DND-41 (cell line): ENCODE results near the gene COL9A3.

Experiments
- ATAC-seq: fragments of 200-7000 bp; cut with Tn5 transposase; 3 replicates; pipeline ENCODE4 v1.9.1; 2021; ENCODE audit warnings: low read depth; ENCODE audit not compliant: insufficient read depth
- DNase-seq: peaks from one replicate; pipeline ENCODE4 v3.0.0-alpha.2; 2020
- H2AFZ ChIP-seq: 2 replicates; pipeline ENCODE4 v1.6.0; 2012; ENCODE audit warnings: low read depth, low read length
- H3K27ac ChIP-seq: 2 replicates; pipeline ENCODE4 v1.5.1; 2012; ENCODE audit warnings: low read length, inconsistent platforms
- H3K27me3 ChIP-seq: fragments of 200-600 bp; sonication (generic); 2 replicates; pipeline ENCODE4 v1.6.0; 2012; ENCODE audit warnings: low read length, mild to moderate bottlenecking, inconsistent platforms; ENCODE audit not compliant: insufficient read depth, poor library complexity
- H3K36me3 ChIP-seq: 2 replicates; pipeline ENCODE4 v1.5.1; 2012; ENCODE audit warnings: low read length, inconsistent platforms; ENCODE audit not compliant: insufficient read depth
- H3K4me1 ChIP-seq: 2 replicates; pipeline ENCODE4 v1.5.1; 2012; ENCODE audit warnings: mild to moderate bottlenecking, low read length; ENCODE audit not compliant: insufficient read depth
- H3K4me2 ChIP-seq: 2 replicates; pipeline ENCODE4 v1.6.0; 2012; ENCODE audit warnings: mild to moderate bottlenecking, moderate library complexity, low read length, inconsistent platforms; ENCODE audit not compliant: insufficient read depth
- H3K4me3 ChIP-seq, 2 experiments: fragments of 200-600 bp in 1 of 2; shearing (Covaris generic) in 1 of 2; 2 replicates each; pipeline ENCODE4 v1.5.1; 2012 to 2016; ENCODE audit warnings: inconsistent platforms in 2 of 2, low read length in 2 of 2, mild to moderate bottlenecking in 2 of 2, low read depth in 1 of 2, moderate library complexity in 1 of 2
- H3K79me2 ChIP-seq: 2 replicates; pipeline ENCODE4 v1.6.0; 2012; ENCODE audit warnings: low read length, inconsistent platforms; ENCODE audit not compliant: insufficient read depth
- H3K9ac ChIP-seq: 2 replicates; pipeline ENCODE4 v1.6.0; 2012; ENCODE audit warnings: low read depth, mild to moderate bottlenecking, inconsistent platforms, low read length, moderate library complexity
- H3K9me3 ChIP-seq: 2 replicates; pipeline ENCODE4 v1.5.1; 2012; ENCODE audit warnings: low read length, moderate library complexity, mild to moderate bottlenecking, inconsistent platforms; ENCODE audit not compliant: insufficient read depth, severe bottlenecking
- H4K20me1 ChIP-seq: 2 replicates; pipeline ENCODE4 v1.6.0; 2012; ENCODE audit warnings: low read length; ENCODE audit not compliant: insufficient read depth
- EZH2 ChIP-seq: IDR thresholded peaks from 3 replicates; pipeline ENCODE4 v1.6.1; 2012; ENCODE audit warnings: borderline replicate concordance, low read depth, mild to moderate bottlenecking, moderate library complexity, low read length, inconsistent platforms; ENCODE audit not compliant: severe bottlenecking
- TF ChIP-seq, protein P1 (sequence below): IDR thresholded peaks from 2 replicates; pipeline ENCODE4 v1.5.1; 2012; ENCODE audit warnings: borderline replicate concordance, low read length, moderate library complexity, mild to moderate bottlenecking; ENCODE audit not compliant: poor library complexity, severe bottlenecking; ENCODE audit errors: extremely low read depth

COL9A3 gene

DNA sequence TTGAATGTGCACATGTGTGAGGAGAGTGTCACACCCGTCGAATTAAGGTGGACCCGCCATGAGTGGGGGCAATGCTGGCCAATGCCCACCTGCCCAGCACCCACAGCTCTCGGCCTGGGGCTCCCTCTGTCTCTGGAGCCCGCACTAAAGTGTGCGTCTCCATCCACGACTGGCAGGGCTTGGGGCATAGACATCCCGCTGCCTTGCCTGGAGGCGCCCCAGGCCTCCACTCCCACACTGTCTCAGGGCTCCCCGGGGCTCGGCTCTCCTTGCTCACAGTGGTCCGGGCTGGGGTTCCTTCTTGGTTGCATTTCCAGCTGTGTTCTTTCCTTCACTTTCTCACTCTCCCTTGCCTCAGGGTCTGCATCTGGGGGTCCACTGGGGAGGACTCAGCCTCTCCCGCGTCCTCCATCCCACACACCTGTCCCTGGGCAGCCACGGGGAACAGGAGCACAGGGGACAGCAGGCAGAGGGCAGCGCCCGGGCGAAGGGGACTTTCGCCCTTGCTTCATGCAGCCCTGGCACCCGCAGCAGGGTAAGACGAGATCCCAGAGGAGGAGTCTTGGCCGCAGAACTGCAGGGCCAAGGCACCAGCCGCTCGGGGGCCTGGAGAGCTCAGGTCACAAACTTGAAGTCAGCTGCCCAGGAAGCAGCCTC lies 40.7 kb upstream of the COL9A3 start:
- peak; percentile 4; the same call in 1 of the 3 replicates for ATAC-seq
- TF ChIP-seq EZH2 = no peak
- TF ChIP-seq, protein P1, sequence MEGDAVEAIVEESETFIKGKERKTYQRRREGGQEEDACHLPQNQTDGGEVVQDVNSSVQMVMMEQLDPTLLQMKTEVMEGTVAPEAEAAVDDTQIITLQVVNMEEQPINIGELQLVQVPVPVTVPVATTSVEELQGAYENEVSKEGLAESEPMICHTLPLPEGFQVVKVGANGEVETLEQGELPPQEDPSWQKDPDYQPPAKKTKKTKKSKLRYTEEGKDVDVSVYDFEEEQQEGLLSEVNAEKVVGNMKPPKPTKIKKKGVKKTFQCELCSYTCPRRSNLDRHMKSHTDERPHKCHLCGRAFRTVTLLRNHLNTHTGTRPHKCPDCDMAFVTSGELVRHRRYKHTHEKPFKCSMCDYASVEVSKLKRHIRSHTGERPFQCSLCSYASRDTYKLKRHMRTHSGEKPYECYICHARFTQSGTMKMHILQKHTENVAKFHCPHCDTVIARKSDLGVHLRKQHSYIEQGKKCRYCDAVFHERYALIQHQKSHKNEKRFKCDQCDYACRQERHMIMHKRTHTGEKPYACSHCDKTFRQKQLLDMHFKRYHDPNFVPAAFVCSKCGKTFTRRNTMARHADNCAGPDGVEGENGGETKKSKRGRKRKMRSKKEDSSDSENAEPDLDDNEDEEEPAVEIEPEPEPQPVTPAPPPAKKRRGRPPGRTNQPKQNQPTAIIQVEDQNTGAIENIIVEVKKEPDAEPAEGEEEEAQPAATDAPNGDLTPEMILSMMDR = no peak
- H3K4me2 ChIP-seq = peak overlapping the region; percentile 61
- H3K4me3 ChIP-seq = peak overlapping the region in 1 of 2 experiments; percentile 50; a peak in 2 of 4 replicates
- H3K9ac ChIP-seq = peak overlapping the region; percentile 48
- H4K20me1 ChIP-seq = no peaks in the 10 kb centered on the region
- H3K27me3 ChIP-seq = no peaks in the 10 kb centered on the region
- H3K79me2 ChIP-seq = no peaks in the 10 kb centered on the region
- no peak for DNase-seq
- H2AFZ ChIP-seq = peak overlapping the region; percentile 56; the same call in 1 of the 2 replicates
- no peaks in the 10 kb centered on the region for H3K36me3 ChIP-seq
- peak overlapping the region; percentile 88 for H3K27ac ChIP-seq
- no peaks in the 10 kb centered on the region for H3K9me3 ChIP-seq
- H3K4me1 ChIP-seq = peaks cover 26% of the 10 kb centered on the region

DNA sequence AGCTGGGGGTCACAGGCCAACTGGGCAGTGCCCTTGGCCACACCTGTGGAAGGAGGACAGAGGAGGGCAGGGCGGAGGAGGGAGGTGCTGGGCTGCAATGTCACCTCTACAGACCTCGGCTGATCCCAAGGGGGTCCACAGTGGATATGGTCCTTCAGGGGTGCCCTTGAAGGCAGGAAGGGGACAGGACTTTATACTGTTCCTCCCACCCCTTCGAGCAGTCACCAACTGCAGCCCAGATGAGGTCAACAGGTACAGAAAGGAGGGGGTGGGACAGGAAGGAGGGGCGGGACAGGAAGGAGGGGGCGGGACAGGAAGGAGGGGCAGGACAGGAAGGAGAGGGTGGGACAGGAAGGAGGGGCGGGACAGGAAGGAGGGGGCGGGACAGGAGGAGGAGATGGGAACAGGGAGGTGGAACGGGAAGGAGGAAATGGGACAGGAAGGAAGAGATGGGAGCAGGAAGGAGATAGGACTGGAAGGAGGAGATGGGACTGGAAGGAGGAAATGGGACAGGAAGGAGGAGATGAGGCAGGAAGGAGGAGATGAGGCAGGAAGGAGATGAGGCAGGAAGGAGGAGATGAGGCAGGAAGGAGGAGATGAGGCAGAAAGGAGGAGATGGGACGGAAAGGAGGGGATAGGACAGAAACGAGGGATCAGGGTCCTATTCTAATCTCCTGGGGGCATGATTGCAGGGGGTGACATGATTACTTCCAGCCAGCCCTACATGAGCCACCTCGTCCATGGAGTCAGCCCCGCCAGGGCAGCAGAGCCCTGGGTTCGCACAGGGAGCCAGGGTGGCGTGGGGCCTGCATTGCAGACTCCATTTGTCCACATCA lies 39.9 kb upstream of the COL9A3 start:
- H3K4me1 ChIP-seq = peaks cover 26% of the 10 kb centered on the region
- TF ChIP-seq EZH2 = no peak
- TF ChIP-seq, protein P1 = no peak
- DNase-seq = peak; percentile 89
- no peaks in the 10 kb centered on the region for H3K36me3 ChIP-seq
- H3K9me3 ChIP-seq = no peaks in the 10 kb centered on the region
- ATAC-seq = peak; percentile 88
- peak overlapping the region; percentile 88 for H3K27ac ChIP-seq
- H3K4me3 ChIP-seq = peak overlapping the region in 1 of 2 experiments; percentile 50; a peak in 2 of 4 replicates
- H3K9ac ChIP-seq = peak overlapping the region; percentile 48
- peak overlapping the region; percentile 81 for H2AFZ ChIP-seq
- no peaks in the 10 kb centered on the region for H3K79me2 ChIP-seq
- no peaks in the 10 kb centered on the region for H3K27me3 ChIP-seq
- H3K4me2 ChIP-seq = peak overlapping the region; percentile 61
- no peaks in the 10 kb centered on the region for H4K20me1 ChIP-seq

DNA sequence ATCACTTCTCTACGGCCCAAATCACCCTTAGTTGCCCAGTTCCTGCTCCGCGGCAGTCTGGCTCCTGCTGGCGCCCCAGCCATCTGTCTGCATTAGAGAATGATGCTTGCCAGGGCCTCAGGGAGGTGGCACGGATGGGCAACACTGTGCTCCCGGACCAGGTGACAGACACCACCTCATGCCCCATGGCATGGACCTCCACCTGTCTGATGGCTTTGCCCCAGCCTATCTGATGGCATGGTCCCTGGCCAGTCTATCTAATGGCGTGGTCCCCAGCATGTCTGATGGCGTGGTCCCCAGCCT lies 39.4 kb upstream of the COL9A3 start:
- H3K4me3 ChIP-seq = peak overlapping the region in 1 of 2 experiments; percentile 39; a peak in 2 of 4 replicates
- no peaks in the 10 kb centered on the region for H3K9me3 ChIP-seq
- TF ChIP-seq EZH2 = no peak
- TF ChIP-seq, protein P1 = no peak
- no peak overlapping the region for H3K9ac ChIP-seq
- H3K27ac ChIP-seq = peak overlapping the region; percentile 73
- no peak for ATAC-seq
- H2AFZ ChIP-seq = peak overlapping the region; percentile 81
- H3K4me1 ChIP-seq = peaks cover 26% of the 10 kb centered on the region
- no peaks in the 10 kb centered on the region for H3K36me3 ChIP-seq
- H4K20me1 ChIP-seq = no peaks in the 10 kb centered on the region
- H3K79me2 ChIP-seq = no peaks in the 10 kb centered on the region
- no peak for DNase-seq
- no peaks in the 10 kb centered on the region for H3K27me3 ChIP-seq
- H3K4me2 ChIP-seq = peak overlapping the region; percentile 61
